IPS DF 4.7 (cell line): ENCODE measurements around the gene LIMK1.

Experiments used
- DNase-seq: peaks from one replicate; pipeline ENCODE4 v3.0.0-alpha.2; 2013; ENCODE audit warnings: low spot score; ENCODE audit errors: extremely low read depth

The LIMK1 gene

GRCh38 chr7:74056096-74056915 is 27.3 kb upstream of the LIMK1 start:
- DNase-seq, result no peak

GRCh38 chr7:74057216-74057925 is 26.2 kb upstream of the LIMK1 start:
- no peak for DNase-seq

GRCh38 chr7:74057987-74058386 is 25.6 kb upstream of the LIMK1 start:
- no peak for DNase-seq

- DNase-seq, result no peak
Measured at GRCh38 chr7:74058486-74058885, 25.1 kb upstream of the LIMK1 start.

- DNase-seq, result no peak
Measured at GRCh38 chr7:74059037-74059436, 24.6 kb upstream of the LIMK1 start.

GRCh38 chr7:74059681-74060588 is 23.7 kb upstream of the LIMK1 start:
- DNase-seq, result no peak

- no peak for DNase-seq
Measured at GRCh38 chr7:74061840-74062539, 21.6 kb upstream of the LIMK1 start.

- no peak for DNase-seq
Measured at GRCh38 chr7:74063223-74063641, 20.4 kb upstream of the LIMK1 start.

- DNase-seq, result no peak
Measured at GRCh38 chr7:74063646-74064045, 20.0 kb upstream of the LIMK1 start.

- no peak for DNase-seq
Measured at GRCh38 chr7:74064696-74065095, 18.9 kb upstream of the LIMK1 start.

GRCh38 chr7:74066626-74067025 is 17.0 kb upstream of the LIMK1 start:
- no peak for DNase-seq

- no peak for DNase-seq
Measured at GRCh38 chr7:74068378-74069085, 15.1 kb upstream of the LIMK1 start.

GRCh38 chr7:74069086-74069541 is 14.5 kb upstream of the LIMK1 start:
- no peak for DNase-seq

GRCh38 chr7:74069790-74070618 is 13.6 kb upstream of the LIMK1 start:
- no peak for DNase-seq

GRCh38 chr7:74070619-74070921 is 13.0 kb upstream of the LIMK1 start:
- no peak for DNase-seq

GRCh38 chr7:74071121-74071520 is 12.5 kb upstream of the LIMK1 start:
- DNase-seq, result no peak

- no peak for DNase-seq
Measured at GRCh38 chr7:74074770-74075169, 8.8 kb upstream of the LIMK1 start.

- no peak for DNase-seq
Measured at GRCh38 chr7:74078461-74078860, 5.1 kb upstream of the LIMK1 start.

GRCh38 chr7:74082770-74083116 is 861 bp upstream of the LIMK1 start:
- no peak for DNase-seq
